Prostate gland (tissue), 2 donors: Measurements from ENCODE around the gene GAB2. TPM values are rescaled to one million over a fixed set of nuclear protein-coding genes. Genes with fewer than 3 reads are reported as not detected.

Experiments used
- DNase-seq: peaks from one replicate; pipeline ENCODE4 v3.0.0-alpha.2; 2019; ENCODE audit warnings: low spot score
- H3K27ac ChIP-seq, 2 donors: fragments of 200-600 bp; sonication (generic); 2 replicates each; pipeline ENCODE4 v1.5.1; 2017 to 2019
- H3K27me3 ChIP-seq: fragments of 200-600 bp; sonication (generic); replicated peaks from 2 replicates; pipeline ENCODE4 v1.5.1; 2019; ENCODE audit not compliant: insufficient read depth
- H3K36me3 ChIP-seq, 2 donors: fragments of 200-600 bp; sonication (generic); 1 replicate in 1 of 2; 2 replicates in 1 of 2; pipeline versions ENCODE4 v1.5.1 to v1.8.1; 2017 to 2019
- H3K4me1 ChIP-seq: fragments of 200-600 bp; sonication (generic); replicated peaks from 2 replicates; pipeline ENCODE4 v1.5.1; 2019
- H3K4me3 ChIP-seq, 2 donors: fragments of 200-600 bp; sonication (generic); 2 replicates each; pipeline ENCODE4 v1.5.1; 2017 to 2019
- H3K9me3 ChIP-seq: fragments of 200-600 bp; sonication (generic); 2 replicates; pipeline ENCODE4 v1.5.1; 2017
- POLR2A ChIP-seq: fragments of 450-650 bp; IDR thresholded peaks from one replicate; pipeline ENCODE4 v1.6.1; 2016; ENCODE audit warnings: antibody characterized with exemption, mild to moderate bottlenecking
- POLR2AphosphoS5 ChIP-seq: sonication (generic); formaldehyde crosslinking; IDR thresholded peaks from one replicate; pipeline ENCODE4 v1.6.1; 2017; ENCODE audit warnings: antibody characterized with exemption
- WGBS: methylation state at CpG from one replicate; pipeline ENCODE4 v1.1.5; 2018; 5-methylcytosine and 5-hydroxymethylcytosine counted together
- intact Hi-C: fragments of 100-400 bp; cut with DNase I; formaldehyde crosslinking; loops from one replicate; pipeline ENCODE4 v1.14.2; 2022
- total RNA-seq, 2 donors: library from RNA; depleted of rRNA; stranded (reverse); fragments of >200 nt; gene quantifications; one replicate each; pipeline ENCODE4 v1.1.0, GENCODE V29; 2016
- TF ChIP-seq, protein P1 (sequence below), 4 experiments: fragments of 200-600 bp in 2 of 4; fragments of 450-650 bp in 2 of 4; sonication (generic) in 2 of 4; IDR thresholded peaks; 1 replicate in 3 of 4; 2 replicates in 1 of 4; pipeline ENCODE4 v1.5.1; 2016 to 2019; ENCODE audit warnings: antibody characterized with exemption in 4 of 4, mild to moderate bottlenecking in 2 of 4, moderate library complexity in 2 of 4

The GAB2 gene
- total RNA-seq, 2 donors from 2014 or later, result 7.4 to 12.8 TPM

DNA sequence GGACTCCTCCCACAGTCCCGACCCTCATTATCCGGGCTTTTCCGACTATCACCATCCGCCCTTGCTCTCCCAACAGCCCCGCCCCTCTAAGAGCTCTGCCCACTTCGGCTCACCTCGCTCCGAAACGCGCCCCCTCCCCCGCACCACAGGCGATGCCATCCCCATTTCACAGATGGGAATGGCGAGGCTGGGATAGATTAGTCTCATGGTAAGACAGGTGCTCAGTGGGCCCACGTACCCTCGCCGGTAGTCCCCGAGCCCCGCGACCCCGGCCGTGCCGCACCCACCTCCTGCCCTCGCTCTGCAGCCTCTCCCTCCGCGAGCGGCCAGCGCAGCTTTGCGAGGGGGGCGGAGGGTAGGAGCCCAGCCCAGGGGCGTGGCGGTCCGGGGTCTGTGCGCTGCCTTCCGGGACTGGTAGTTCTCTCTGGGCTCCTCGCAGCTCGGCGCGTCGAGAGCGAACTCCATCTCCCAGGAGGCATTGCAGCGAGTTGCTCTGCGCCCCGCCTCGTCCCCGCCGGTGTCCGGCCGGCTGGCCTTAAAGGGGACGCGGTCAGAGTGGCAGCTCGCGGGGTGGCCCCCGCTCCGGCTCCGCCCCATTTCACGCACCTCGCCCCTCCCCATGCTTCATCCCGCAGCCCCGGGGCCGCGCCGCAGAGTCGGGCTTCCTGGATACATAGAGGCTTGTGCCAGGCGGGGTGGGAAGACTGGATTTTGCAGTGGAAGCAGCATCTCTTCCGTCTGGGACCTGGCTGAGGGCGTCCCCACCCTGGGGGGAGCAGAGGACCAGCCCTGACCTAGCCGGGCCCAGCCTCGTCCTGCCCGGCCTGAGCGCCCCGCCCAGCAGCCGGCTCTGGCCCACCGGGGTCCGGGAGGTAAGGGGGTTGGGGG, 229.1 kb downstream of the GAB2 start, which contains the start of the genes KCTD21 and USP35:
KCTD21 (minus strand) TSS at position 341 of the 888 bp plus-strand sequence. CDS start 14,072 bp downstream, outside the sequence.
USP35 (plus strand) TSS at position 634 of the 888 bp plus-strand sequence. CDS start 7,327 bp downstream, outside the sequence.
- under 1% methylated on average over 57 of the region's 74 CpGs for WGBS
- no peaks in the 10 kb centered on the region for H3K27me3 ChIP-seq
- intact Hi-C loops, result no loop called here
- DNase-seq, result peak; percentile 95
- H3K4me1 ChIP-seq, result no peaks in the 10 kb centered on the region
- H3K27ac ChIP-seq, result peak within 1 kb of the TSS; percentile 79 to 87
- no peaks in the 10 kb centered on the region for H3K36me3 ChIP-seq
- no peaks in the 10 kb centered on the region for H3K9me3 ChIP-seq
- TF ChIP-seq POLR2A (peak; percentile 76), POLR2AphosphoS5 (peak; percentile 89)
- TF ChIP-seq, protein P1, sequence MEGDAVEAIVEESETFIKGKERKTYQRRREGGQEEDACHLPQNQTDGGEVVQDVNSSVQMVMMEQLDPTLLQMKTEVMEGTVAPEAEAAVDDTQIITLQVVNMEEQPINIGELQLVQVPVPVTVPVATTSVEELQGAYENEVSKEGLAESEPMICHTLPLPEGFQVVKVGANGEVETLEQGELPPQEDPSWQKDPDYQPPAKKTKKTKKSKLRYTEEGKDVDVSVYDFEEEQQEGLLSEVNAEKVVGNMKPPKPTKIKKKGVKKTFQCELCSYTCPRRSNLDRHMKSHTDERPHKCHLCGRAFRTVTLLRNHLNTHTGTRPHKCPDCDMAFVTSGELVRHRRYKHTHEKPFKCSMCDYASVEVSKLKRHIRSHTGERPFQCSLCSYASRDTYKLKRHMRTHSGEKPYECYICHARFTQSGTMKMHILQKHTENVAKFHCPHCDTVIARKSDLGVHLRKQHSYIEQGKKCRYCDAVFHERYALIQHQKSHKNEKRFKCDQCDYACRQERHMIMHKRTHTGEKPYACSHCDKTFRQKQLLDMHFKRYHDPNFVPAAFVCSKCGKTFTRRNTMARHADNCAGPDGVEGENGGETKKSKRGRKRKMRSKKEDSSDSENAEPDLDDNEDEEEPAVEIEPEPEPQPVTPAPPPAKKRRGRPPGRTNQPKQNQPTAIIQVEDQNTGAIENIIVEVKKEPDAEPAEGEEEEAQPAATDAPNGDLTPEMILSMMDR (IDR thresholded peaks at IDR 0.05), result peak in 2 of 4 experiments; percentile 15 to 26
- peak within 1 kb of the TSS; percentile 64 to 88 for H3K4me3 ChIP-seq

DNA sequence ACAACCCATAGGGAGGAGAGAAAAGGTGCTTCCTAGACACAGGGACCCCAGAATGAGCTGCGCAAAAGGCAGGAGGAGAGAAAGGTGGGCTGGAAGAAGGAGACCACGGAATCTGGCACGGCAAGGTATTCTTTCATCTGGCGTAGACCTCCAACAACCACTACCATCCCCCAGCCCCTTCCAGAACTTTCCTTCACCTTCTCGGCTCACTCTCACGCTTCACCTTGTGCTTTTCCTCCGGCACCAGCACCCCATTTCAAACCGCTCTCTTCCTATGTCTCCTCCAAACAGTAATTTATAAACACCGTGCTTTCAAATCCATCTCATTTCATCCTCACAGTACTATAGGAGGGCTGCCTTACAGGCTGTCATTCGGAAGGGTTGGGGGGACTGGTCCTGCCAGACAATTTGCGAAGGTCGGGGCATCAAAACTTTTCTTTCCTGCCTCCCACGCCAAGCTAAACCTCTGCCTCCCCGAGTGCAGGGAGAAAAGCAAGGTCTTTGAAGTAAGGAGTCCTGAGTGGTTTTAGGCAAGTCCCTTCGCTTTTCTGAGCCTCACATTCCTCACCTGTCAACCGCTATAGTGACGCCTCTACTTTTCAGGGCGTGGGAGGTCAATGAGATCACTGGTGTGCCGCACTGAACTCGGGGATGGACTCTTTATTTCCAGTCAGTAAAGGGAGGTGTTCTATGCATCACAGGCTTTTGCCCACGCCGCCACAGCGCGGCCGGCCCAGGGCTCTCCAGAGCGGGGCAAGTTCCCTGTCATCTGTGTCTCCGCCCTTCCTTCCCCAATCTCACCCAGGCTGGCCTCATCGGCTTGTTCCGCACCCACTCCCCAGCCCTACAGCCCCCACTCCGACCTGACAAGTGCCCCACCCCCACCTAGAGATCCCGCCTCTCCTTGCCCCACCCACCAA, 230.0 kb downstream of the GAB2 start:
- H3K9me3 ChIP-seq, result no peaks in the 10 kb centered on the region
- intact Hi-C loops, result no loop called here
- WGBS, result 15% methylated on average over 31 of the region's 31 CpGs
- no peaks in the 10 kb centered on the region for H3K27me3 ChIP-seq
- no peak for DNase-seq
- no peaks in the 10 kb centered on the region for H3K36me3 ChIP-seq
- peak overlapping the region; percentile 64 to 88 for H3K4me3 ChIP-seq
- peak overlapping the region; percentile 79 to 87 for H3K27ac ChIP-seq
- TF ChIP-seq, protein P1 (IDR thresholded peaks at IDR 0.05), result no peak
- TF ChIP-seq POLR2A, result no peak
- TF ChIP-seq POLR2AphosphoS5, result no peak
- no peaks in the 10 kb centered on the region for H3K4me1 ChIP-seq

DNA sequence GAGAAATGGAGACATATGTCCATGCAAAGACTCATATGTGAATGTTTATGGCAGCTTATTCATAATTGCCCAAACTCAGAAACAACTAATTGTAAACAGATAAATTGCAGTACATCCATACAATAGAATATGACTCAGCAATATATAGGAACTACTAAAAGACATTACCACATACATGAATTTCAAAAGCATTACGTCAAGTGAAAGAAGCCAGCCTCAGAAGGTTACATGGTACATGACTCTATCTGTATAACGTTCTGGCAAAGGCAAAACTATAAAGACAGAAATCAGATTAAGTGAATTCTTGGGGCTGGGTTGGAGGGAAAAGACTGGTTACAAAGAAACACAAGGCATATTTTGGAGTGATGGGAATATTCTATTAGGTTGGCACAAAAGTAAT, 236.4 kb downstream of the GAB2 start:
- intact Hi-C loops, result no loop called here
- DNase-seq, result no peak
- TF ChIP-seq POLR2A (no peak), POLR2AphosphoS5 (no peak)
- TF ChIP-seq, protein P1 (IDR thresholded peaks at IDR 0.05), result no peak
- Histone ChIP-seq H3K36me3 (no peaks in the 10 kb centered on the region), H3K9me3 (no peaks in the 10 kb centered on the region), H3K27me3 (no peaks in the 10 kb centered on the region), H3K27ac (no peak overlapping the region), H3K4me3 (no peak overlapping the region), H3K4me1 (no peaks in the 10 kb centered on the region)
- 62% methylated on average over 2 of the region's 2 CpGs for WGBS

DNA sequence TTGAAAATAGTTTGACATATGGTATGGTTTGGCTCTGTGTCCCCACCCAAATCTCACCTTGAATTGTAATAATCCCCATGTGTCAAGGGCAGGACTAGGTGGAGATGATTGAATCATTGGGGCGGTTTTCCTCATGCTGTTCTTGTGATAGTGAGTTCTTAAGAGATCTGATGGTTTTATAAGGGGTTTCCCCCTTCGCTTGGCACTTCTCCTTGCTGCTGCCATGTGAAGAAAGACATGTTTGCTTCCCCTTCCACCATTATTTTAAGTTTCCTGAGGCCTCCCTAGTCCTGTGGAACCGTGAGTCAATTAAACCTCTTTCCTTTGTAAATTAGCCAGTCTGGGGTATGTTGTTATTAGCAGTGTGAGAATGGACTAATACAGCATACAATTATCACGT, 236.9 kb downstream of the GAB2 start:
- TF ChIP-seq POLR2AphosphoS5 (no peak), POLR2A (no peak)
- TF ChIP-seq, protein P1 (IDR thresholded peaks at IDR 0.05), result no peak
- Histone ChIP-seq H3K4me1 (no peaks in the 10 kb centered on the region), H3K27ac (no peak overlapping the region), H3K27me3 (no peaks in the 10 kb centered on the region), H3K36me3 (no peaks in the 10 kb centered on the region), H3K9me3 (no peaks in the 10 kb centered on the region), H3K4me3 (no peak overlapping the region)
- no peak for DNase-seq
- 87% methylated on average over 4 of the region's 4 CpGs for WGBS
- intact Hi-C loops, result no loop called here
